GDM1 (cell line): ENCODE data around the gene SMLR1.
"Not testable (repeated sequence)": the region's sequence is repeated elsewhere in the genome, so short reads cannot be mapped to it uniquely, and the experiment has no call there.

ENCODE experiments used
- DNase-seq: peaks from one replicate; lab custom pipeline; 2025; lab: John Stamatoyannopoulos, UW

The SMLR1 gene

GRCh38 chr6:130827247-130828149 lies at the start of gene SMLR1:
TSS of gene SMLR1 (plus strand) at chr6:130827406. CDS start at chr6:130827414, 8 bp downstream.
- DNase-seq: no peak

GRCh38 chr6:130778946-130779657 lies 48.1 kb upstream of the SMLR1 start:
- DNase-seq: no peak

- DNase-seq: no peak
Measured at GRCh38 chr6:130779658-130780033, 47.6 kb upstream of the SMLR1 start.

GRCh38 chr6:130780122-130780521 lies 47.1 kb upstream of the SMLR1 start:
- DNase-seq: no peak

GRCh38 chr6:130781557-130781956 lies 45.6 kb upstream of the SMLR1 start:
- no peak for DNase-seq

- no peak for DNase-seq
Measured at GRCh38 chr6:130783416-130784107, 43.6 kb upstream of the SMLR1 start.

- no peak for DNase-seq
Measured at GRCh38 chr6:130787726-130788500, 39.3 kb upstream of the SMLR1 start.

- DNase-seq: no peak
Measured at GRCh38 chr6:130788954-130789353, 38.3 kb upstream of the SMLR1 start.

- no peak for DNase-seq
Measured at GRCh38 chr6:130794010-130794697, 33.1 kb upstream of the SMLR1 start.

- DNase-seq: no peak
Measured at GRCh38 chr6:130794738-130795137, 32.5 kb upstream of the SMLR1 start.

- DNase-seq: no peak
Measured at GRCh38 chr6:130796313-130796905, 30.8 kb upstream of the SMLR1 start.

GRCh38 chr6:130797061-130797460 lies 30.1 kb upstream of the SMLR1 start:
- DNase-seq: no peak

GRCh38 chr6:130801368-130801767 lies 25.8 kb upstream of the SMLR1 start:
- not testable (repeated sequence) for DNase-seq

GRCh38 chr6:130810307-130811030 lies 16.7 kb upstream of the SMLR1 start:
- no peak for DNase-seq

- no peak for DNase-seq
Measured at GRCh38 chr6:130811932-130812331, 15.3 kb upstream of the SMLR1 start.

GRCh38 chr6:130814506-130814905 lies 12.7 kb upstream of the SMLR1 start:
- no peak for DNase-seq

GRCh38 chr6:130815200-130816071 lies 11.8 kb upstream of the SMLR1 start:
- no peak for DNase-seq

GRCh38 chr6:130822736-130823135 lies 4.5 kb upstream of the SMLR1 start:
- DNase-seq: no peak
